ENCODE results near the gene WDR33. TPM values are rescaled to one million over a fixed set of nuclear protein-coding genes. Genes with fewer than 3 reads are reported as not detected.

The WDR33 gene
- total and polyA plus RNA-seq, 4 donors = 8.2 to 37.5 (median 22.4) TPM

GRCh38 chr2:127740665-127741288 is 70.2 kb downstream of the WDR33 start:
- DNase-seq (ENCODE audit: low spot score) = no peak
- peaks cover 0 to 10% (median 5%) of the 10 kb centered on the region in 4 donors for H3K36me3 ChIP-seq (ENCODE audit: control insufficient read depth in 4 of 4, insufficient read depth in 3 of 4, low read depth in 1 of 4, low read length in 3 of 4)
- H3K9ac ChIP-seq (ENCODE audit: low read depth in 1 of 2, low read length in 2 of 2) = no peak overlapping the region
- H3K4me3 ChIP-seq (ENCODE audit: low read depth in 1 of 3, low read length in 3 of 3) = no peak overlapping the region
- H3K4me1 ChIP-seq (ENCODE audit: control insufficient read depth in 4 of 4, insufficient read depth in 4 of 4, low read length in 3 of 4) = peaks cover 4 to 23% (median 15%) of the 10 kb centered on the region in 4 donors
- 92% methylated on average over 3 of the region's 3 CpGs for WGBS
- no peaks in the 10 kb centered on the region for H3K27me3 ChIP-seq (ENCODE audit: control insufficient read depth in 4 of 4, insufficient read depth in 4 of 4, low read length in 3 of 4)
- H3K9me3 ChIP-seq (ENCODE audit: control insufficient read depth in 4 of 4, low read length in 3 of 4) = no peaks in the 10 kb centered on the region
- H3K27ac ChIP-seq (ENCODE audit: low read depth in 1 of 2, low read length in 2 of 2) = no peak overlapping the region
- no peak for TF ChIP-seq FOXA1 (IDR thresholded peaks at IDR 0.05)
- TF ChIP-seq REST (IDR thresholded peaks at IDR 0.05) = no peak
- no peak for TF ChIP-seq FOXA2 (IDR thresholded peaks at IDR 0.05)
- TF ChIP-seq, protein P1, sequence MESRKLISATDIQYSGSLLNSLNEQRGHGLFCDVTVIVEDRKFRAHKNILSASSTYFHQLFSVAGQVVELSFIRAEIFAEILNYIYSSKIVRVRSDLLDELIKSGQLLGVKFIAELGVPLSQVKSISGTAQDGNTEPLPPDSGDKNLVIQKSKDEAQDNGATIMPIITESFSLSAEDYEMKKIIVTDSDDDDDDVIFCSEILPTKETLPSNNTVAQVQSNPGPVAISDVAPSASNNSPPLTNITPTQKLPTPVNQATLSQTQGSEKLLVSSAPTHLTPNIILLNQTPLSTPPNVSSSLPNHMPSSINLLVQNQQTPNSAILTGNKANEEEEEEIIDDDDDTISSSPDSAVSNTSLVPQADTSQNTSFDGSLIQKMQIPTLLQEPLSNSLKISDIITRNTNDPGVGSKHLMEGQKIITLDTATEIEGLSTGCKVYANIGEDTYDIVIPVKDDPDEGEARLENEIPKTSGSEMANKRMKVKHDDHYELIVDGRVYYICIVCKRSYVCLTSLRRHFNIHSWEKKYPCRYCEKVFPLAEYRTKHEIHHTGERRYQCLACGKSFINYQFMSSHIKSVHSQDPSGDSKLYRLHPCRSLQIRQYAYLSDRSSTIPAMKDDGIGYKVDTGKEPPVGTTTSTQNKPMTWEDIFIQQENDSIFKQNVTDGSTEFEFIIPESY (IDR thresholded peaks at IDR 0.05) = no peak
- no peak for TF ChIP-seq RAD21 (IDR thresholded peaks at IDR 0.05)
- TF ChIP-seq HNF4A (conservative IDR thresholded peaks at IDR 0.05) = no peak
- TF ChIP-seq MAX (IDR thresholded peaks at IDR 0.05) = no peak
- TF ChIP-seq RXRA (IDR thresholded peaks at IDR 0.05) = no peak
- no peak for TF ChIP-seq JUND (IDR thresholded peaks at IDR 0.05)
- TF ChIP-seq EGR1 (IDR thresholded peaks at IDR 0.05; ENCODE audit: low read depth in 2 of 2) = no peak

- no peak for TF ChIP-seq MAX (IDR thresholded peaks at IDR 0.05)
- no peak for TF ChIP-seq GABPA (IDR thresholded peaks at IDR 0.05 in 1 of 2, conservative IDR thresholded peaks at IDR 0.05 in 1 of 2)
- no peak for TF ChIP-seq ATF3 (IDR thresholded peaks at IDR 0.05)
- no peak for TF ChIP-seq SP1 (IDR thresholded peaks at IDR 0.05)
- no peak for TF ChIP-seq EGR1 (IDR thresholded peaks at IDR 0.05; ENCODE audit: low read depth in 2 of 2)
- no peak for TF ChIP-seq FOXA1 (IDR thresholded peaks at IDR 0.05)
- no peak for TF ChIP-seq FOXA2 (IDR thresholded peaks at IDR 0.05)
- TF ChIP-seq HNF4A (conservative IDR thresholded peaks at IDR 0.05) = no peak
- TF ChIP-seq, protein P1 (IDR thresholded peaks at IDR 0.05) = no peak
- no peak for TF ChIP-seq TAF1 (conservative IDR thresholded peaks at IDR 0.05)
- no peak for TF ChIP-seq RXRA (IDR thresholded peaks at IDR 0.05)
- no peak for TF ChIP-seq NR2F2 (IDR thresholded peaks at IDR 0.05)
- no peak for TF ChIP-seq RAD21 (IDR thresholded peaks at IDR 0.05)
- DNase-seq (ENCODE audit: low spot score) = no peak
- H3K27ac ChIP-seq (ENCODE audit: low read depth in 1 of 2, low read length in 2 of 2) = no peak overlapping the region
- H3K27me3 ChIP-seq (ENCODE audit: control insufficient read depth in 4 of 4, insufficient read depth in 4 of 4, low read length in 3 of 4) = no peaks in the 10 kb centered on the region
- H3K9me3 ChIP-seq (ENCODE audit: control insufficient read depth in 4 of 4, low read length in 3 of 4) = no peaks in the 10 kb centered on the region
- WGBS = 85% methylated on average over 1 of the region's 1 CpG
- H3K4me1 ChIP-seq (ENCODE audit: control insufficient read depth in 4 of 4, insufficient read depth in 4 of 4, low read length in 3 of 4) = peaks cover 7 to 32% (median 18%) of the 10 kb centered on the region in 4 donors
- peaks cover 0 to 5% (median 2%) of the 10 kb centered on the region in 4 donors for H3K36me3 ChIP-seq (ENCODE audit: control insufficient read depth in 4 of 4, insufficient read depth in 3 of 4, low read depth in 1 of 4, low read length in 3 of 4)
- H3K4me3 ChIP-seq (ENCODE audit: low read depth in 1 of 3, low read length in 3 of 3) = no peak overlapping the region
- H3K9ac ChIP-seq (ENCODE audit: low read depth in 1 of 2, low read length in 2 of 2) = no peak overlapping the region
Observed at GRCh38 chr2:127739800-127740199, 71.2 kb downstream of the WDR33 start.

Data from liver (tissue), 9 donors.